Heart left ventricle (tissue), 16 donors: Measurements from ENCODE around the gene ADRA2B. TPM values are rescaled to one million over a fixed set of nuclear protein-coding genes. Genes with fewer than 3 reads are reported as not detected.

Experiments used
- ATAC-seq, 4 donors: fragments of 200-7000 bp; cut with Tn5 transposase; one replicate each; pipeline ENCODE4 v1.9.1; 2020 to 2022; ENCODE audit warnings: moderate library complexity in 4 of 4, mild to moderate bottlenecking in 3 of 4, moderate number of reproducible peaks in 1 of 4
- DNase-seq, 5 donors: peaks; one replicate each; pipeline ENCODE4 v3.0.0-alpha.2; 2020
- H3K27ac ChIP-seq, 12 donors: fragments of 200-600 bp; sonication (generic) in 4 of 12; one replicate each; pipeline versions ENCODE4 v1.5.0 to v1.8.0; 2016 to 2022; ENCODE audit warnings: mild to moderate bottlenecking in 2 of 12
- H3K27me3 ChIP-seq, 9 donors: fragments of 200-600 bp; sonication (generic) in 2 of 9; one replicate each; pipeline versions ENCODE4 v1.5.1 to v1.8.0; 2016 to 2022; ENCODE audit warnings: mild to moderate bottlenecking in 3 of 9
- H3K36me3 ChIP-seq, 9 donors: fragments of 200-600 bp; sonication (generic) in 2 of 9; one replicate each; pipeline versions ENCODE4 v1.5.0 to v1.8.0; 2018 to 2022; ENCODE audit warnings: mild to moderate bottlenecking in 2 of 9
- H3K4me1 ChIP-seq, 12 donors: fragments of 200-600 bp; sonication (generic) in 4 of 12; one replicate each; pipeline versions ENCODE4 v1.5.0 to v1.8.0; 2016 to 2022; ENCODE audit warnings: mild to moderate bottlenecking in 3 of 12
- H3K4me3 ChIP-seq, 12 donors: fragments of 200-600 bp; sonication (generic) in 4 of 12; one replicate each; pipeline versions ENCODE4 v1.5.0 to v1.8.0; 2017 to 2022; ENCODE audit warnings: mild to moderate bottlenecking in 9 of 12, moderate library complexity in 4 of 12
- H3K9me3 ChIP-seq, 12 donors: fragments of 200-600 bp; sonication (generic) in 4 of 12; one replicate each; pipeline versions ENCODE4 v1.5.0 to v1.8.0; 2016 to 2022; ENCODE audit warnings: mild to moderate bottlenecking in 1 of 12
- CTCF ChIP-seq, 12 donors: fragments of 200-600 bp; sonication (generic) in 4 of 12; IDR thresholded peaks; one replicate each; pipeline versions ENCODE4 v1.5.0 to v1.8.0; 2018 to 2022; ENCODE audit warnings: antibody characterized with exemption in 12 of 12, mild to moderate bottlenecking in 5 of 12
- POLR2A ChIP-seq, 2 donors: fragments of 450-650 bp; IDR thresholded peaks; one replicate each; pipeline ENCODE4 v1.6.1; 2017; ENCODE audit warnings: antibody characterized with exemption in 2 of 2, mild to moderate bottlenecking in 2 of 2, moderate library complexity in 2 of 2
- WGBS, 4 donors: extraction: QIAGEN DNeasy Blood & Tissue Kit in 2 of 4; methylation state at CpG; one replicate each; pipeline versions ENCODE4 v1.1.5 to v1.1.7; 2013 to 2018; 5-methylcytosine and 5-hydroxymethylcytosine counted together
- intact Hi-C, 10 donors: fragments of 100-400 bp; cut with DNase I; formaldehyde crosslinking; loops; one replicate each; pipeline versions ENCODE4 v1.11.1 to v1.14.2; 2022
- polyA plus RNA-seq, 2 donors: library from polyadenylated mRNA; stranded (reverse); fragments of 200-250 nt; gene quantifications; one replicate each; pipeline ENCODE4 v1.2.3, GENCODE V29; 2013
- total RNA-seq, 9 donors: library from RNA; depleted of rRNA in 2 of 9; stranded (reverse); fragments of >200 nt in 2 of 9; fragmentation: NEBNext Ultra II Directional in 3 of 9; extraction: Animal tissue kit (Norgen Biotek cat#: 25700) in 3 of 9; gene quantifications; one replicate each; pipeline versions ENCODE4 v1.1.0 to v1.2.4, GENCODE V29; 2016 to 2023
- donor health status: ischemic (EF 13 %, LVEDD 7.1; RV severe dilation, severe dysfunction).
- donor health status: healthy with polysubstance abuse.
- donor health status: DM: no; HTN: yes; CAD: no.
- donor health status: DM: no; HTN: no; CAD: no.
- donor health status: ischemic (EF 25% LVEDD 6.9; RV normal size, moderate dysfunction).
- donor health status: ischemic (EF 25% LVEDD 5.7; RV mildly dilated, moderate dysfunction).
- donor health status: healthy.
- donor health status: DM: yes; HTN: yes; CAD: no.
- donor health status: ischemic (EF 35%, LVEDD 5.7; RV mildly dilated, moderate dysfunction).
- donor health status: nonischemic (EF 11% LVEDD 7.7; RV severe dilation, severe dysfunction).
- donor health status: DM: yes; HTN: yes; CAD: no.
- donor health status: PGD.
- donor health status: ischemic (EF 29% LVEDD 5.4; RV normal size, mild dysfunction).
- donor health status: nonischemic (EF 23%, LVEDD 6.1; RV moderate dilation, normal function).

The ADRA2B gene
- total and polyA plus RNA-seq, 11 donors: 1.5 to 6.1 (median 3.5) TPM

- no peak overlapping the region for H3K27ac ChIP-seq
- H3K9me3 ChIP-seq: peaks cover 0 to 9% (median 0%) of the 10 kb centered on the region in 12 donors
- no peak overlapping the region for H3K4me3 ChIP-seq
- no peaks in the 10 kb centered on the region for H3K36me3 ChIP-seq
- TF ChIP-seq POLR2A (IDR thresholded peaks at IDR 0.05) (no peak), CTCF (IDR thresholded peaks at IDR 0.05) (no peak)
- H3K27me3 ChIP-seq: no peaks in the 10 kb centered on the region
- no peak for ATAC-seq
- intact Hi-C loops: no loop called here
- H3K4me1 ChIP-seq: peaks cover 0 to 21% (median 0%) of the 10 kb centered on the region in 12 donors
- WGBS, 4 donors: 86 to 90% (median 88%) methylated on average over 10 of the region's 10 CpGs
- peak in 1 of 5 donors; percentile 30 for DNase-seq
Observed at GRCh38 chr2:96156011-96156820, 39.8 kb upstream of the ADRA2B start.

GRCh38 chr2:96154506-96155380 is 38.4 kb upstream of the ADRA2B start:
- peak in 1 of 5 donors; percentile 52 for DNase-seq
- ATAC-seq: no peak
- intact Hi-C loops: no loop called here

GRCh38 chr2:96153991-96154431 is 37.6 kb upstream of the ADRA2B start:
- TF ChIP-seq CTCF (IDR thresholded peaks at IDR 0.05) (no peak), POLR2A (IDR thresholded peaks at IDR 0.05) (no peak)
- Histone ChIP-seq H3K36me3 (no peaks in the 10 kb centered on the region), H3K9me3 (no peaks in the 10 kb centered on the region), H3K4me3 (no peak overlapping the region), H3K27me3 (no peaks in the 10 kb centered on the region), H3K27ac (no peak overlapping the region), H3K4me1 (peaks cover 0 to 16% (median 0%) of the 10 kb centered on the region in 12 donors)
- 73 to 86% (median 82%) methylated on average over 6 to 7 of the region's 7 CpGs for WGBS, 4 donors
- intact Hi-C loops: no loop called here
- DNase-seq (peak in 1 of 5 donors; percentile 51), ATAC-seq (peak in 2 of 4 donors; percentile 11)

More at GRCh38 chr2:96154506-96155380, 38.4 kb upstream of the ADRA2B start:
- no peak overlapping the region for H3K4me3 ChIP-seq
- TF ChIP-seq POLR2A (IDR thresholded peaks at IDR 0.05) (no peak), CTCF (IDR thresholded peaks at IDR 0.05) (no peak)
- H3K27me3 ChIP-seq: no peaks in the 10 kb centered on the region
- H3K4me1 ChIP-seq: peaks cover 0 to 21% (median 0%) of the 10 kb centered on the region in 12 donors
- no peaks in the 10 kb centered on the region for H3K9me3 ChIP-seq
- H3K27ac ChIP-seq: no peak overlapping the region
- 85 to 89% (median 89%) methylated on average over 14 to 16 of the region's 16 CpGs for WGBS, 4 donors
- no peaks in the 10 kb centered on the region for H3K36me3 ChIP-seq

- intact Hi-C loops: no loop called here
- no peak overlapping the region for H3K4me3 ChIP-seq
- TF ChIP-seq CTCF (IDR thresholded peaks at IDR 0.05) (no peak), POLR2A (IDR thresholded peaks at IDR 0.05) (no peak)
- no peaks in the 10 kb centered on the region for H3K36me3 ChIP-seq
- ATAC-seq: no peak
- H3K4me1 ChIP-seq: peaks cover 0 to 17% (median 0%) of the 10 kb centered on the region in 12 donors
- H3K27me3 ChIP-seq: no peaks in the 10 kb centered on the region
- 90 to 100% (median 92%) methylated on average over 7 of the region's 7 CpGs for WGBS, 4 donors
- DNase-seq: peak in 2 of 5 donors; percentile 5 to 29
- H3K9me3 ChIP-seq: no peaks in the 10 kb centered on the region
- H3K27ac ChIP-seq: no peak overlapping the region
Observed at GRCh38 chr2:96153291-96153713, 36.9 kb upstream of the ADRA2B start.
